IMR-90 (cell line): Measurements from ENCODE around the gene MIEF2. TPM values are rescaled to one million over a fixed set of nuclear protein-coding genes. Genes with fewer than 3 reads are reported as not detected.

ENCODE experiments used
- ATAC-seq: fragments of 200-7000 bp; cut with Tn5 transposase; 2 replicates; pipeline ENCODE4 v1.9.1; 2020; ENCODE audit warnings: low read depth, mild to moderate bottlenecking, moderate library complexity
- BruUV-seq: library from RNA; stranded (reverse); fragments of 400-500 nt; replicated peaks from 2 replicates; lab custom pipeline; 2021; lab: Mats Ljungman, UMichigan
- CTCF ChIA-PET: fragments of 300-600 bp; formaldehyde crosslinking; extraction: SDS; loops from one replicate; lab custom pipeline; 2021; ENCODE audit warnings: antibody characterized with exemption; lab: Yijun Ruan, JAX
- POLR2A ChIA-PET: fragments of 300-600 bp; sonication (Branson Sonifier 250); formaldehyde crosslinking; loops from one replicate; lab custom pipeline; 2022; ENCODE audit warnings: antibody characterized with exemption; ENCODE audit not compliant: unreplicated experiment; lab: Charles Lee
- DNase-seq: peaks from one replicate; pipeline ENCODE4 v3.0.0; 2013
- H2AFZ ChIP-seq: replicated peaks from 2 replicates; pipeline ENCODE3; 2013; ENCODE audit warnings: low read length, mild to moderate bottlenecking; ENCODE audit not compliant: poor library complexity
- H2AK5ac ChIP-seq: 2 replicates; pipeline ENCODE4 v1.6.1; 2013; ENCODE audit warnings: low read depth, low read length, inconsistent platforms
- H2AK9ac ChIP-seq: replicated peaks from 2 replicates; pipeline ENCODE3; 2013; ENCODE audit warnings: mild to moderate bottlenecking, low read depth, low read length, moderate library complexity; ENCODE audit not compliant: poor library complexity
- H2BK120ac ChIP-seq: 2 replicates; pipeline ENCODE4 v1.6.1; 2013; ENCODE audit warnings: low read depth, low read length, inconsistent platforms
- H2BK15ac ChIP-seq: 3 replicates; pipeline ENCODE4 v1.6.1; 2013; ENCODE audit warnings: low read depth, low read length, inconsistent platforms
- H2BK20ac ChIP-seq: 2 replicates; pipeline ENCODE4 v1.6.1; 2013; ENCODE audit warnings: low read depth, mild to moderate bottlenecking, inconsistent platforms, low read length, moderate library complexity
- H2BK5ac ChIP-seq: 2 replicates; pipeline ENCODE4 v1.6.1; 2013; ENCODE audit warnings: mild to moderate bottlenecking, low read depth, low read length, inconsistent platforms; ENCODE audit not compliant: poor library complexity, severe bottlenecking
- H3K14ac ChIP-seq: replicated peaks from 2 replicates; pipeline ENCODE4 v1.6.1; 2013; ENCODE audit warnings: low read depth, low read length, inconsistent platforms
- H3K18ac ChIP-seq: 2 replicates; pipeline ENCODE4 v1.6.1; 2013; ENCODE audit warnings: low read depth, low read length, control low read depth
- H3K23ac ChIP-seq: 2 replicates; pipeline ENCODE4 v1.6.1; 2013; ENCODE audit warnings: low read depth, low read length, inconsistent platforms
- H3K27ac ChIP-seq: 2 replicates; pipeline ENCODE4 v1.5.1; 2013; ENCODE audit warnings: mild to moderate bottlenecking, control low read depth, low read length; ENCODE audit not compliant: insufficient read depth
- H3K27me3 ChIP-seq: 2 replicates; pipeline ENCODE4 v1.6.1; 2013; ENCODE audit warnings: low read length; ENCODE audit not compliant: control insufficient read depth, insufficient read depth
- H3K36me3 ChIP-seq: 2 replicates; pipeline ENCODE4 v1.6.1; 2013; ENCODE audit warnings: low read length, mixed read lengths; ENCODE audit not compliant: control insufficient read depth, insufficient read depth
- H3K4ac ChIP-seq: 2 replicates; pipeline ENCODE4 v1.6.1; 2013; ENCODE audit warnings: low read depth, low read length, inconsistent platforms
- H3K4me1 ChIP-seq: 2 replicates; pipeline ENCODE4 v1.6.1; 2013; ENCODE audit warnings: low read length, mixed read lengths; ENCODE audit not compliant: control insufficient read depth, insufficient read depth
- H3K4me2 ChIP-seq: 2 replicates; pipeline ENCODE4 v1.6.1; 2013; ENCODE audit warnings: low read depth, mild to moderate bottlenecking, control low read depth, low read length, moderate library complexity
- H3K4me3 ChIP-seq: 2 replicates; pipeline ENCODE4 v1.5.1; 2013; ENCODE audit warnings: low read depth, mild to moderate bottlenecking, control low read depth, low read length, moderate library complexity; ENCODE audit not compliant: insufficient read depth
- H3K56ac ChIP-seq: 2 replicates; pipeline ENCODE4 v1.6.1; 2013; ENCODE audit warnings: low read length, inconsistent platforms; ENCODE audit not compliant: insufficient read depth; ENCODE audit errors: extremely low read depth
- H3K79me1 ChIP-seq, 2 experiments: 2 replicates each; pipeline ENCODE4 v1.6.1; 2013; ENCODE audit warnings: low read length in 2 of 2, inconsistent platforms in 1 of 2, low read depth in 1 of 2
- H3K9ac ChIP-seq: 2 replicates; pipeline ENCODE4 v1.6.1; 2013; ENCODE audit warnings: low read depth, low read length, control low read depth
- H3K9me1 ChIP-seq: 2 replicates; pipeline ENCODE4 v1.6.1; 2013; ENCODE audit warnings: low read length, inconsistent platforms; ENCODE audit not compliant: insufficient read depth
- H3K9me3 ChIP-seq: 2 replicates; pipeline ENCODE4 v1.6.1; 2013; ENCODE audit warnings: low read length; ENCODE audit not compliant: control insufficient read depth, insufficient read depth
- H4K20me1 ChIP-seq: 2 replicates; pipeline ENCODE4 v1.6.1; 2013; ENCODE audit warnings: low read length, inconsistent platforms; ENCODE audit not compliant: insufficient read depth
- H4K5ac ChIP-seq: 2 replicates; pipeline ENCODE4 v1.6.1; 2013; ENCODE audit warnings: mild to moderate bottlenecking, low read depth, low read length, control low read depth
- H4K8ac ChIP-seq, 2 experiments: 2 replicates each; pipeline ENCODE4 v1.6.1; 2013; ENCODE audit warnings: low read depth in 2 of 2, low read length in 2 of 2, control low read depth in 1 of 2, inconsistent platforms in 1 of 2
- H4K91ac ChIP-seq: 2 replicates; pipeline ENCODE4 v1.6.1; 2013; ENCODE audit warnings: low read depth, low read length, inconsistent platforms; ENCODE audit not compliant: insufficient read depth
- FOS ChIP-seq: fragments of 150-350 bp; IDR thresholded peaks from 2 replicates; pipeline ENCODE4 v1.6.1; 2016; ENCODE audit warnings: low read depth, low read length
- POLR2A ChIP-seq: IDR thresholded peaks from 2 replicates; pipeline ENCODE4 v1.6.1; 2012; ENCODE audit warnings: mild to moderate bottlenecking, low read depth, low read length
- WGBS, 2 experiments: methylation state at CpG; one replicate each; pipeline versions ENCODE4 v1.1.5 to v1.1.7; 2013; ENCODE audit warnings: missing lambda C conversion rate in 2 of 2; ENCODE audit not compliant: insufficient read length in 1 of 2; ENCODE audit errors: extremely low coverage in 2 of 2; 5-methylcytosine and 5-hydroxymethylcytosine counted together
- dilution Hi-C: fragments of 300-500 bp; cut with HindIII; formaldehyde crosslinking; loops from one replicate; pipeline ENCODE4 v1.14.3; 2018; ENCODE audit warnings: low sequenced_read_pairs; ENCODE audit not compliant: unreplicated experiment
- in situ Hi-C: fragments of 300-500 bp; cut with MboI; formaldehyde crosslinking; loops from 3 replicates; pipeline ENCODE4 v1.14.3; 2019; ENCODE audit warnings: low sequenced_read_pairs, inconsistent platforms, mixed read lengths
- intact Hi-C: fragments of 100-400 bp; cut with micrococcal nuclease; formaldehyde crosslinking; loops from 2 replicates; pipeline ENCODE4 v1.10.0; 2022
- polyA plus RNA-seq, 3 experiments: library from polyadenylated mRNA; depleted of rRNA; stranded (reverse); fragments of >200 nt; gene quantifications; 2 replicates each; pipeline ENCODE4 v1.2.3, GENCODE V29; 2012; ENCODE audit warnings: low replicate concordance in 1 of 3
- total RNA-seq: library from RNA; depleted of rRNA; stranded (reverse); fragments of >200 nt; gene quantifications from 2 replicates; pipeline ENCODE4 v1.2.3, GENCODE V29; 2012

MIEF2 gene
- total and polyA plus RNA-seq, 2 of the 4 experiments (the other 2 are of a cell fraction) = 9.1 to 26.6 TPM

DNA sequence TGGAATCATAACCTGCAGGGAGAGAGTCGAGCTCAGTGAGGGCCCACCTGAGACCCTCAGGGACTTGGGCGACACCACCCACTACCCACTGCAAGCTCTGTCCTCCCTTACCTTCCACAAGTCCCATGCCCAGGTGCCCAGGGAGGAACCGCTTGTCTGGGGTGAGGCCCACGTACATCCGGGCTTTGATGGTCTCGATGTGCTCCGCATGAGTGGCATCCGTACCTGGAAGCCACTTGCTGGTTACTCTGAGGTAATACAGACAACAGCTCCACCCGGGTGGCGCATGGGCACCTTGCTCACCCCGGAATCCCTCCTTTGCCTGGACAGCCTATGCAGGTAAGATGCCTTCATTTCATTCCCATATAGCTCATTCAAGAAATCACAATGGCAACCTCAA, 24.8 kb downstream of the MIEF2 start:
- Histone ChIP-seq H3K14ac (no peak overlapping the region), H3K4me2 (no peak overlapping the region), H2BK20ac (no peak overlapping the region), H2BK5ac (no peak overlapping the region), H2BK120ac (no peak overlapping the region), H3K4me1 (peaks cover 5% of the 10 kb centered on the region; the same call in 1 of the 2 replicates), H3K9ac (no peak overlapping the region), H2BK15ac (no peak overlapping the region), H3K9me1 (peaks cover 7% of the 10 kb centered on the region; the same call in 1 of the 2 replicates), H3K79me1 (peaks cover 8 to 11% of the 10 kb centered on the region in 2 experiments), H3K36me3 (peaks cover 55% of the 10 kb centered on the region), H4K91ac (no peak overlapping the region), H4K8ac (no peak overlapping the region), H3K4ac (no peak overlapping the region), H3K27me3 (no peaks in the 10 kb centered on the region), H2AK9ac (no peak overlapping the region), H3K4me3 (no peak overlapping the region), H3K9me3 (no peaks in the 10 kb centered on the region), H3K27ac (no peak overlapping the region), H4K20me1 (no peaks in the 10 kb centered on the region; the same call in 1 of the 2 replicates), H3K18ac (no peak overlapping the region), H2AK5ac (no peak overlapping the region), H2AFZ (no peak overlapping the region), H3K56ac (no peak overlapping the region), H3K23ac (no peak overlapping the region), H4K5ac (no peak overlapping the region)
- in situ Hi-C loops = no loop called here
- no TSS peak for BruUV-seq
- intact Hi-C loops = no loop called here
- ATAC-seq = no peak
- dilution Hi-C loops = no loop called here
- ChIA-PET POLR2A (no interaction called here), CTCF (interaction anchor here (0.6 kb wide), 1 partner anchor 28 kb away, joined by 4 read pairs; no protein-coding TSS in a partner anchor)
- WGBS, 2 experiments = 98% methylated on average over 7 of the region's 11 CpGs; no CpG with 5 or more reads in 1 of the 2 experiments
- no peak for DNase-seq
- TF ChIP-seq FOS (no peak), POLR2A (no peak)
